ENCODE measurements around the gene PTPRC.
A peak's percentile ranks its signal among the peaks of the same experiment; 100 is the strongest.

PTPRC gene

DNA sequence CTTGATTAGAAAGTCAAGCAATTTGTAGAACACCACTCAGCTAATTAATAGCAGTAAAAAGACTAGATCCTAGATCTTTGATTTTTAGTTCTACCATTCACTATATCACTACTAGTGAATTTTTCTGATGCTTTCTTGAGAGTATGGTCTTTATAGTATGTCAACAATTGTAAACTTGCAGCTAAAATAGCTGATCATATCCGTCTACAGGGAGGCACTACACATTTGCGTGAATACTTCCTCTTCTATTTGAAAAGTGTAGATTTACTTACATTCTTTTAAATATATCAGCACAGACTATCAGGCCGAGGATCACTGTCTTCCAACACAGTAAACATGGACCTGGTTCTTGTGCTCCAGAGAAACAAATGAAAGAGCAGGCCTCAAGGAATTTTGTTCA is 18.6 kb upstream of the PTPRC start:
- no peak for DNase-seq (ENCODE audit: low read depth)

GRCh38 chr1:198620951-198621824 is 17.7 kb upstream of the PTPRC start:
- no peak for DNase-seq (ENCODE audit: low read depth)

GRCh38 chr1:198622001-198622400 is 16.8 kb upstream of the PTPRC start:
- no peak for DNase-seq (ENCODE audit: low read depth)

GRCh38 chr1:198623752-198624647 is 14.8 kb upstream of the PTPRC start:
- DNase-seq (ENCODE audit: low read depth): peak; percentile 19

- DNase-seq (ENCODE audit: low read depth): no peak
Measured at GRCh38 chr1:198624648-198624980, 14.2 kb upstream of the PTPRC start.

DNA sequence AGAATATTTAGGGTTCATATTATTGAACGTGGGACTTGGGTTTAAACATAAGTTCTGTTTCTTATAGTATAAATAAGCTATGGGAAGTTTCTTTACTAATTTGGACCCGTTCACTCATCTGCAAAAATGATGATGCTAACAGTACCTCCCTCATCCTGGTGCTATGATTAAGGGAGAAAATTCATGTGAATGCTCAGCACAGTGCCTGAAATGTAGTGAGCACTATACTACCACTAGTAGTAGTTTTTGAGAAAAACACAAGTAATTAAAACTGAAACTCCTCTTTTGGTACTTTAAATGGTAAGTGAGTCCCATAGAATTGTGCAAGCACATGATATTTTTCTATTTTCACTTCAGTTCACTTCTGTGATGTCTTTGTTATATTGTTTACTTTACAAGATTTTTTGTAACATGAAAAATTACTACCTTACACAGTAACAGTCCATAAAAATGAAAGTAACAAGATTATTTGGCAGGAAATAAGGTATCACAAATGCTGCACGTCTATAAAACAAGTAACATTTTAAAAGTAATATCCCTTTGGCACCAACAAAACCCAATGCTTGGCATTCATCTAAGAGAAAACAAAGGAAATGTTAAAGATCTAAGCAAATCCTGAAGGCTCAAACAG is 11.3 kb upstream of the PTPRC start:
- DNase-seq (ENCODE audit: low read depth): no peak

DNA sequence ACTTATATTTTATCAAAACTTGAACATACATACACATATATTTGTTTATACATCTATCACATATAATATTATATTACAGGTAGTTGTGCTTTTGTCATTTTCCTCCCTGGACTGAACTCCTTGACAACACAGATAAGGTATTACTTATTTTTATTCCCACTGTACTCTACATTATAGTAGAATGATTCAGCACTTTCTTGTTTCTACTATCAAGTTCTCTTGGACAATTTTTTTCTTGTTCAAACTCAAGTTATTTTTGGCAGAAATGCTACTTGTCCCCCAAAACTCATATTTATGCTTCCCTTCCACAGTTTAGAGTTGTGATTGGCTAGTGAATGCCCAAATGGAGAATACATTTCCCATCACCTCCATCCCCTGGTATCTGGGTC is 10.8 kb upstream of the PTPRC start:
- DNase-seq (ENCODE audit: low read depth): no peak

DNA sequence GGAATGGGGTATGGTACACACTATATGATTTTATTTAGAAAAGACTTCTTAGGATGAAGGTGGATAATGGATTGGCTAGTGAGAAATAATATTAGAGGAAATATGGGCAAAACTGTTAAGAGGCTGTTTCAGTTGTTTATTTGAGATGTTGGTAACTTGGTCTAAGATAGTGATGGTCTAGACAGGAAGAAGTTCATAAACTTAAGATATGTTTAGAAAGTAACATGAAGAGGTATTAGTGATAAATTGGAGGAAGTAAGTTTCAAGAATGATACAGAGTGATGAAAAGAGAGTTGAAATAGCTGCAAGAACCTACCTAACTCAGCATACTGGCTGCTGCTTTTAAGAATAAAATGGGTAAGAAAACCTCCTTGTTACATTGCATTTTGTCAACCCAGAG is 9.2 kb upstream of the PTPRC start:
- DNase-seq (ENCODE audit: low read depth): no peak

GRCh38 chr1:198630863-198631262 is 8.0 kb upstream of the PTPRC start:
- no peak for DNase-seq (ENCODE audit: low read depth)

GRCh38 chr1:198631292-198631691 is 7.5 kb upstream of the PTPRC start:
- DNase-seq (ENCODE audit: low read depth): no peak

GRCh38 chr1:198632007-198632406 is 6.8 kb upstream of the PTPRC start:
- DNase-seq (ENCODE audit: low read depth): no peak

GRCh38 chr1:198633675-198634121 is 5.1 kb upstream of the PTPRC start:
- DNase-seq (ENCODE audit: low read depth): no peak

DNA sequence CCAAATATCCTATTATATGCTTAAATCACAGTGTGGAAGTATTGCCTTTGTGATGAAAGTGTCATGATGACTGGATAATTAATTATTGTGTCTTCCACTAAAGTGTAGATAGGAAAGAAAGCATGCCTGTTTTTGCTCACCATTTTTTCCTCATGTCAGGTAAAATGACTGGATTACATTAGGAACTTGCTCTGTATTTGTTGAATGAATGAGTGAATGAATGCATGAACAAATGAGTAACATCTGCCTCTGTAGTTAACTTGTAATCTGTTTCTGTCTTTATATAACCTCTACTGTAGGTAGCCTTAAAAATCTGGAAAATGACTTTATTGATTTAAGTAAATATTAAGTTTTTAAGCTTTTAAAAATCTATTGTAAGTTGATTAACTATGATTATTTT is 2.9 kb upstream of the PTPRC start:
- no peak for DNase-seq (ENCODE audit: low read depth)

GRCh38 chr1:198636391-198636790 is 2.4 kb upstream of the PTPRC start:
- DNase-seq (ENCODE audit: low read depth): no peak

GRCh38 chr1:198637157-198637556 is 1.7 kb upstream of the PTPRC start:
- no peak for DNase-seq (ENCODE audit: low read depth)

- DNase-seq (ENCODE audit: low read depth): no peak
Measured at GRCh38 chr1:198637916-198638437, 863 bp upstream of the PTPRC start.

DNA sequence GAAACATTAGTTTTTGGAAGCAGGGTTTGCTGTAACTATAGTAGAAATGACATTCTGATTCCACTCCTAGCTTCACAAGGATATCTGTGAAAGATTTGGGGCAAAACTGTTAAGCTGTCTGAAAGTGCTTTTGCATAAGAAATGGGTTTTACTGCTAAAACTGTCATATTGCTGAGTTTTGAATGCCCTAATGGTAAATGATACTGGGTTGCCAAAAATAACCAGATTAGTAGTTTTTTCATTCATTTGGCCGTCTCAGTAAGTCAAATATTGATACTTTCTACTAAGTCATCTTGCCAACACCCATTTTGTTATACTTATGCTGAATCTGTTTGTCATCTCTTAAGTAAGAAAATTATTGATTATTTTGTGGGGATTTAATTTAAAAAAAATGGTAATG is 399 bp upstream of the PTPRC start:
- DNase-seq (ENCODE audit: low read depth): no peak

DNA sequence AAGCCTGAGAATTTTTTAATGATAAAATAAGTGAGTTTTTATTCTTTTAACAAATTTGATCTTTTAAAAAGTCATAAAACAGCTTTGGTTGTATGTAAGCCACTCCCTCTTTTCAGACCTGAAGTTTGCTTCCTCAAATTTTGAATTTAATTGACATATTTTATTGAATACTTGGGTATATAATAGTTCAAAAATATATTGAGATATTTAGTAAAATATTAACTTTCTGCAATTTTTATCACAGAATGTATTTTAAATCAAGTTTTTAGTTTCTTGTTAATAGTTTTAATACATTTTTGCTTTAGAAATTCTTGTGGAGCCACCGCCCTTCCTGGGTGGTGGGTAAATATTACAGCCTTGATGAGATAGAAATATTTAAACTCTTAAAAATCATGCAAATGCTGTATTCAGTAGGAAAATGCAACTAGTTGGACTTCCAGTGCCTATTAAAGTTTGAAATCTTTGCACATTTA is 867 bp downstream of the PTPRC start:
- DNase-seq (ENCODE audit: low read depth): no peak

DNA sequence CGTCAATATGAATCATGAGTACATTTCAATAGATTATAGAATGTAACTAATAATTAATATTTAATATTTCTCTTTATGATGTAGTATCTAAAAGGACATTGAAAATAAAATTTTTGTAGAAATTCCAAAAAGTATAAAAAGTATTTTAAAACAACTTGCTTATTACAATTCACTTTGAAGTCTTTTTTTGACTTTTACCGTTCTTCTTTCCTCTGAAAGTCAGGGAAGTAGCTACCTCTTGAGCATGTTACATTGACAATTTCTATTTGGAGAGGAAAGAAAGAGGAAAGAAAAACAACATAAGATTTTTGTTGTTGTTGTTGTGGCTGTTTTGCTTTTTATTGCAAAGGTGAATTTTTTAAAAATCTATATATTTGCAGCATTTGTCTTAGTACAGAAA is 1.3 kb downstream of the PTPRC start:
- DNase-seq (ENCODE audit: low read depth): no peak

GRCh38 chr1:198641501-198641900 is 2.7 kb downstream of the PTPRC start:
- DNase-seq (ENCODE audit: low read depth): no peak

- DNase-seq (ENCODE audit: low read depth): no peak
Measured at GRCh38 chr1:198641966-198642668, 3.3 kb downstream of the PTPRC start.

GRCh38 chr1:198642983-198643382 is 4.1 kb downstream of the PTPRC start:
- no peak for DNase-seq (ENCODE audit: low read depth)

All from stromal cell of bone marrow (primary cell).